Thyroid gland (tissue), 4 donors: ENCODE results near the gene RIPOR1. TPM values are rescaled to one million over a fixed set of nuclear protein-coding genes. Genes with fewer than 3 reads are reported as not detected.

ENCODE experiments used
- DNase-seq, 2 donors: peaks; one replicate each; pipeline ENCODE4 v3.0.0-alpha.2; 2019
- H3K27ac ChIP-seq, 3 donors: fragments of 200-600 bp; sonication (generic); 1 replicate in 2 of 3; 2 replicates in 1 of 3; pipeline ENCODE4 v1.5.1; 2016 to 2019; ENCODE audit warnings: mild to moderate bottlenecking in 1 of 3, moderate library complexity in 1 of 3
- H3K27me3 ChIP-seq: fragments of 200-600 bp; sonication (generic); one replicate; pipeline ENCODE4 v1.5.1; 2019
- H3K36me3 ChIP-seq, 2 donors: fragments of 200-600 bp; sonication (generic); one replicate each; pipeline ENCODE4 v1.5.1; 2016 to 2019
- H3K4me1 ChIP-seq, 2 donors: fragments of 200-600 bp; sonication (generic); one replicate each; pipeline ENCODE4 v1.5.1; 2017 to 2019
- H3K4me3 ChIP-seq, 3 donors: fragments of 200-600 bp; sonication (generic); replicated peaks in 1 of 3; 1 replicate in 2 of 3; 2 replicates in 1 of 3; pipeline ENCODE4 v1.5.1; 2016; ENCODE audit warnings: mild to moderate bottlenecking in 1 of 3
- H3K9me3 ChIP-seq: fragments of 200-600 bp; sonication (generic); one replicate; pipeline ENCODE4 v1.5.1; 2017
- CTCF ChIP-seq, 6 experiments: fragments of 200-600 bp in 3 of 6; fragments of 450-650 bp in 3 of 6; sonication (generic) in 3 of 6; IDR thresholded peaks; one replicate each; pipeline ENCODE4 v1.5.1; 2016 to 2019; ENCODE audit warnings: antibody characterized with exemption in 6 of 6, mild to moderate bottlenecking in 2 of 6, inconsistent platforms in 1 of 6, moderate library complexity in 1 of 6
- POLR2A ChIP-seq, 2 donors: fragments of 450-650 bp; IDR thresholded peaks; one replicate each; pipeline ENCODE4 v1.6.1; 2017; ENCODE audit warnings: antibody characterized with exemption in 2 of 2, mild to moderate bottlenecking in 2 of 2, moderate library complexity in 1 of 2
- WGBS, 2 donors: methylation state at CpG; one replicate each; pipeline ENCODE4 v1.1.5; 2017; 5-methylcytosine and 5-hydroxymethylcytosine counted together
- intact Hi-C: fragments of 100-400 bp; cut with DNase I; formaldehyde crosslinking; loops from one replicate; pipeline ENCODE4 v1.15.1; 2023
- total RNA-seq, 4 donors: library from RNA; depleted of rRNA; stranded (reverse); fragments of >200 nt; gene quantifications; one replicate each; pipeline ENCODE4 v1.2.3, GENCODE V29; 2016

The RIPOR1 gene
- total RNA-seq, 4 donors from 2014 or later: 21.3 to 57.1 (median 41.2) TPM

- Histone ChIP-seq H3K27ac (no peak overlapping the region), H3K9me3 (no peaks in the 10 kb centered on the region), H3K27me3 (no peaks in the 10 kb centered on the region), H3K4me3 (no peak overlapping the region), H3K36me3 (peaks cover 43% of the 10 kb centered on the region in 2 donors), H3K4me1 (peaks cover 13 to 50% of the 10 kb centered on the region in 2 donors)
- intact Hi-C loops: loop anchor here (5.0 kb wide), 1 partner anchor 403 kb away; no protein-coding TSS in a partner anchor
- TF ChIP-seq POLR2A (IDR thresholded peaks at IDR 0.05): no peak
- no peak for TF ChIP-seq CTCF (IDR thresholded peaks at IDR 0.05)
- DNase-seq: no peak
- 81 to 98% methylated on average over 5 to 9 of the region's 13 CpGs for WGBS, 2 donors
These were observed 15.8 kb downstream of the RIPOR1 start for GRCh38 chr16:67544329-67544841.

- Histone ChIP-seq H3K36me3 (peaks cover 37 to 41% of the 10 kb centered on the region in 2 donors), H3K9me3 (no peaks in the 10 kb centered on the region), H3K27me3 (no peaks in the 10 kb centered on the region), H3K4me3 (no peak overlapping the region), H3K27ac (no peak overlapping the region), H3K4me1 (peaks cover 13 to 50% of the 10 kb centered on the region in 2 donors)
- WGBS, 2 donors: 85 to 93% methylated on average over 5 to 13 of the region's 15 CpGs
- no peak for DNase-seq
- TF ChIP-seq CTCF (IDR thresholded peaks at IDR 0.05) (no peak), POLR2A (IDR thresholded peaks at IDR 0.05) (no peak)
- intact Hi-C loops: loop anchor here (5.0 kb wide), 3 partner anchors 102 to 402 kb away; partner anchors contain the start of genes C16orf86, CARMIL2 and ENKD1
These were observed 16.4 kb downstream of the RIPOR1 start for GRCh38 chr16:67544844-67545664.

GRCh38 chr16:67545665-67546024 is 17.0 kb downstream of the RIPOR1 start:
- WGBS, 2 donors: 92 to 94% methylated on average over 7 to 13 of the region's 14 CpGs
- Histone ChIP-seq H3K9me3 (no peaks in the 10 kb centered on the region), H3K36me3 (peaks cover 32 to 35% of the 10 kb centered on the region in 2 donors), H3K4me3 (no peak overlapping the region), H3K27ac (peak overlapping the region in 1 of 3 donors; percentile 24), H3K4me1 (peaks cover 13 to 50% of the 10 kb centered on the region in 2 donors), H3K27me3 (no peaks in the 10 kb centered on the region)
- TF ChIP-seq POLR2A (IDR thresholded peaks at IDR 0.05) (no peak), CTCF (IDR thresholded peaks at IDR 0.05) (no peak)
- DNase-seq: no peak
- intact Hi-C loops: loop anchor here (5.0 kb wide), 2 partner anchors 102 to 122 kb away; partner anchors contain the start of genes C16orf86, CARMIL2 and ENKD1

GRCh38 chr16:67546091-67546501 is 17.5 kb downstream of the RIPOR1 start:
- DNase-seq: no peak
- Histone ChIP-seq H3K27ac (peak overlapping the region in 1 of 3 donors; percentile 24), H3K36me3 (peaks cover 28 to 33% of the 10 kb centered on the region in 2 donors), H3K9me3 (no peaks in the 10 kb centered on the region), H3K4me3 (no peak overlapping the region), H3K27me3 (no peaks in the 10 kb centered on the region), H3K4me1 (peaks cover 13 to 50% of the 10 kb centered on the region in 2 donors)
- intact Hi-C loops: loop anchor here (5.0 kb wide), 2 partner anchors 101 to 121 kb away; partner anchors contain the start of genes C16orf86, CARMIL2 and ENKD1
- WGBS, 2 donors: 82 to 91% methylated on average over 6 to 7 of the region's 7 CpGs
- TF ChIP-seq CTCF (IDR thresholded peaks at IDR 0.05): no peak
- TF ChIP-seq POLR2A (IDR thresholded peaks at IDR 0.05): no peak
